HuH-7.5 (cell line): ENCODE data around the gene IL20RB.

Source experiments
- DNase-seq: peaks from one replicate; pipeline ENCODE4 v3.0.0; 2011; ENCODE audit warnings: low spot score

Gene IL20RB

GRCh38 chr3:136957751-136958288 is at the start of gene IL20RB:
Gene IL20RB (plus strand): TSS chr3:136957983. CDS start chr3:136958114, 131 bp downstream.
- no peak for DNase-seq

- no peak for DNase-seq
Measured at GRCh38 chr3:136908297-136908696, 49.5 kb upstream of the IL20RB start.

- no peak for DNase-seq
Measured at GRCh38 chr3:136909187-136909586, 48.6 kb upstream of the IL20RB start.

GRCh38 chr3:136910697-136911096 is 47.1 kb upstream of the IL20RB start:
- DNase-seq, result no peak

GRCh38 chr3:136913168-136913567 is 44.6 kb upstream of the IL20RB start:
- no peak for DNase-seq

- no peak for DNase-seq
Measured at GRCh38 chr3:136914739-136915138, 43.0 kb upstream of the IL20RB start.

GRCh38 chr3:136916223-136916622 is 41.6 kb upstream of the IL20RB start:
- no peak for DNase-seq

GRCh38 chr3:136919799-136920580 is 37.8 kb upstream of the IL20RB start:
- DNase-seq, result no peak

- DNase-seq, result no peak
Measured at GRCh38 chr3:136920904-136921611, 36.7 kb upstream of the IL20RB start.

- no peak for DNase-seq
Measured at GRCh38 chr3:136925425-136926190, 32.2 kb upstream of the IL20RB start.

- no peak for DNase-seq
Measured at GRCh38 chr3:136928240-136928639, 29.5 kb upstream of the IL20RB start.

GRCh38 chr3:136929977-136930670 is 27.7 kb upstream of the IL20RB start:
- DNase-seq, result no peak

- DNase-seq, result no peak
Measured at GRCh38 chr3:136931606-136932005, 26.2 kb upstream of the IL20RB start.

- no peak for DNase-seq
Measured at GRCh38 chr3:136932523-136932922, 25.3 kb upstream of the IL20RB start.

GRCh38 chr3:136932978-136933772 is 24.6 kb upstream of the IL20RB start:
- no peak for DNase-seq

GRCh38 chr3:136937175-136937574 is 20.6 kb upstream of the IL20RB start:
- no peak for DNase-seq

GRCh38 chr3:136937851-136938250 is 19.9 kb upstream of the IL20RB start:
- no peak for DNase-seq

GRCh38 chr3:136938334-136938733 is 19.4 kb upstream of the IL20RB start:
- DNase-seq, result no peak

GRCh38 chr3:136939489-136939888 is 18.3 kb upstream of the IL20RB start:
- no peak for DNase-seq

GRCh38 chr3:136942803-136943202 is 15.0 kb upstream of the IL20RB start:
- no peak for DNase-seq

- DNase-seq, result no peak
Measured at GRCh38 chr3:136943436-136943835, 14.3 kb upstream of the IL20RB start.
